ENCODE results near the gene SYDE2.

GRCh38 chr1:85179522-85179921 lies 21.3 kb downstream of the SYDE2 start:
- TF ChIP-seq POLR2A (IDR thresholded peaks at IDR 0.05; ENCODE audit: low read depth): no peak
- no peak for TF ChIP-seq POLR2AphosphoS5 (IDR thresholded peaks at IDR 0.05)
- TF ChIP-seq CTCF (IDR thresholded peaks at IDR 0.05): no peak
- no peak for TF ChIP-seq EP300 (IDR thresholded peaks at IDR 0.05)
